Measurements from ENCODE around the gene MESD.

Gene MESD

GRCh38 chr15:80989518-80990478 is at the start of gene MESD:
Gene MESD (minus strand): TSS chr15:80989819. CDS start chr15:80989791, 28 bp downstream.
- in situ Hi-C loops (cut with MboI; ENCODE audit: low sequenced_read_pairs) = no loop called here

GRCh38 chr15:81038975-81039607 is 49.5 kb upstream of the MESD start:
- in situ Hi-C loops (cut with MboI; ENCODE audit: low sequenced_read_pairs) = no loop called here

GRCh38 chr15:81037952-81038743 is 48.5 kb upstream of the MESD start:
- in situ Hi-C loops (cut with MboI; ENCODE audit: low sequenced_read_pairs) = no loop called here

GRCh38 chr15:81033508-81033907 is 43.9 kb upstream of the MESD start:
- in situ Hi-C loops (cut with MboI; ENCODE audit: low sequenced_read_pairs) = no loop called here

- in situ Hi-C loops (cut with MboI; ENCODE audit: low sequenced_read_pairs) = no loop called here
Measured at GRCh38 chr15:81032818-81033217, 43.2 kb upstream of the MESD start.

GRCh38 chr15:81032355-81032754 is 42.7 kb upstream of the MESD start:
- in situ Hi-C loops (cut with MboI; ENCODE audit: low sequenced_read_pairs) = no loop called here

- in situ Hi-C loops (cut with MboI; ENCODE audit: low sequenced_read_pairs) = no loop called here
Measured at GRCh38 chr15:81031203-81031602, 41.6 kb upstream of the MESD start.

GRCh38 chr15:81030301-81030750 is 40.7 kb upstream of the MESD start:
- in situ Hi-C loops (cut with MboI; ENCODE audit: low sequenced_read_pairs) = no loop called here

- in situ Hi-C loops (cut with MboI; ENCODE audit: low sequenced_read_pairs) = no loop called here
Measured at GRCh38 chr15:81029414-81030300, 40.0 kb upstream of the MESD start.

- in situ Hi-C loops (cut with MboI; ENCODE audit: low sequenced_read_pairs) = no loop called here
Measured at GRCh38 chr15:81026836-81027599, 37.4 kb upstream of the MESD start.

- in situ Hi-C loops (cut with MboI; ENCODE audit: low sequenced_read_pairs) = no loop called here
Measured at GRCh38 chr15:81025721-81026370, 36.2 kb upstream of the MESD start.

GRCh38 chr15:81024936-81025335 is 35.3 kb upstream of the MESD start:
- in situ Hi-C loops (cut with MboI; ENCODE audit: low sequenced_read_pairs) = no loop called here

GRCh38 chr15:81024265-81024872 is 34.8 kb upstream of the MESD start:
- in situ Hi-C loops (cut with MboI; ENCODE audit: low sequenced_read_pairs) = no loop called here

- in situ Hi-C loops (cut with MboI; ENCODE audit: low sequenced_read_pairs) = no loop called here
Measured at GRCh38 chr15:81023483-81024264, 34.1 kb upstream of the MESD start.

- in situ Hi-C loops (cut with MboI; ENCODE audit: low sequenced_read_pairs) = no loop called here
Measured at GRCh38 chr15:81021321-81021720, 31.7 kb upstream of the MESD start.

- in situ Hi-C loops (cut with MboI; ENCODE audit: low sequenced_read_pairs) = no loop called here
Measured at GRCh38 chr15:81018197-81018596, 28.6 kb upstream of the MESD start.

- in situ Hi-C loops (cut with MboI; ENCODE audit: low sequenced_read_pairs) = no loop called here
Measured at GRCh38 chr15:81016489-81017068, 27.0 kb upstream of the MESD start.

All from HL-60/S4 treated with retinoic acid at 250 ng/mL for 4 days and 3 days (cell line).